GM23338 (cell line): ENCODE results near the gene AGPAT4. TPM values are rescaled to one million over a fixed set of nuclear protein-coding genes. Genes with fewer than 3 reads are reported as not detected.

Source experiments
- ATAC-seq: fragments of 200-7000 bp; cut with Tn5 transposase; 3 replicates; pipeline ENCODE4 v1.9.1; 2020
- DNase-seq: peaks from one replicate; pipeline ENCODE4 v3.0.0-alpha.2; 2015; ENCODE audit warnings: low spot score
- H2AFZ ChIP-seq: fragments of 200-600 bp; sonication (generic); 2 replicates; pipeline ENCODE4 v1.8.0; 2016; ENCODE audit warnings: antibody characterized with exemption, mild to moderate bottlenecking, moderate library complexity
- H3F3A ChIP-seq: fragments of 200-600 bp; sonication (generic); replicated peaks from 2 replicates; pipeline ENCODE4 v1.8.0; 2017; ENCODE audit warnings: antibody characterized with exemption, mixed run types, low read depth
- H3K27ac ChIP-seq: fragments of 200-600 bp; sonication (generic); 2 replicates; pipeline ENCODE4 v1.6.1; 2016; ENCODE audit warnings: low read depth
- H3K27me3 ChIP-seq: fragments of 200-600 bp; sonication (generic); 2 replicates; pipeline ENCODE4 v1.8.0; 2016; ENCODE audit warnings: mild to moderate bottlenecking, mixed run types, moderate library complexity; ENCODE audit not compliant: insufficient read depth
- H3K36me3 ChIP-seq: fragments of 200-600 bp; sonication (generic); 2 replicates; pipeline ENCODE4 v1.8.0; 2016; ENCODE audit warnings: mild to moderate bottlenecking; ENCODE audit not compliant: insufficient read depth
- H3K4me1 ChIP-seq: fragments of 200-600 bp; sonication (generic); 2 replicates; pipeline ENCODE4 v1.8.0; 2016; ENCODE audit warnings: mild to moderate bottlenecking, moderate library complexity; ENCODE audit not compliant: insufficient read depth
- H3K4me2 ChIP-seq: fragments of 200-600 bp; sonication (generic); 2 replicates; pipeline ENCODE4 v1.7.1; 2017; ENCODE audit warnings: mixed run types
- H3K4me3 ChIP-seq: fragments of 200-600 bp; sonication (generic); 2 replicates; pipeline ENCODE4 v1.6.1; 2016; ENCODE audit warnings: mixed run types
- H3K79me2 ChIP-seq: fragments of 200-600 bp; sonication (generic); replicated peaks from 2 replicates; pipeline ENCODE4 v1.8.0; 2017; ENCODE audit warnings: mild to moderate bottlenecking; ENCODE audit not compliant: insufficient read depth
- H3K9me2 ChIP-seq: fragments of 200-600 bp; sonication (generic); 2 replicates; pipeline ENCODE4 v1.8.0; 2017; ENCODE audit not compliant: insufficient read depth
- H4K20me1 ChIP-seq: fragments of 200-600 bp; sonication (generic); replicated peaks from 2 replicates; pipeline ENCODE4 v1.8.0; 2017; ENCODE audit warnings: mild to moderate bottlenecking; ENCODE audit not compliant: insufficient read depth
- H3K27ac Mint-ChIP-seq: 2 replicates; pipeline ENCODE4 v1.8.0; 2020; ENCODE audit warnings: inconsistent platforms, mild to moderate bottlenecking, moderate library complexity, mixed read lengths
- H3K27me3 Mint-ChIP-seq: 3 replicates; pipeline ENCODE4 v1.8.0; 2022; ENCODE audit warnings: low read depth, mild to moderate bottlenecking, moderate library complexity, mixed read lengths, inconsistent platforms; ENCODE audit not compliant: insufficient read depth, poor library complexity
- H3K36me3 Mint-ChIP-seq: 3 replicates; pipeline ENCODE4 v1.8.0; 2021; ENCODE audit warnings: low read depth, mild to moderate bottlenecking, inconsistent platforms, moderate library complexity, mixed read lengths
- H3K4me1 Mint-ChIP-seq: 3 replicates; pipeline ENCODE4 v1.8.0; 2020; ENCODE audit warnings: mild to moderate bottlenecking, inconsistent platforms, mixed read lengths
- H3K4me3 Mint-ChIP-seq: 3 replicates; pipeline ENCODE4 v1.8.0; 2021; ENCODE audit warnings: moderate library complexity, mild to moderate bottlenecking, inconsistent platforms, mixed read lengths
- H3K9me3 Mint-ChIP-seq: 3 replicates; pipeline ENCODE4 v1.8.0; 2020; ENCODE audit warnings: moderate library complexity, mild to moderate bottlenecking, inconsistent platforms, mixed read lengths
- CREB1 ChIP-seq: fragments of 250-450 bp; sonication (Bioruptor Pico); IDR thresholded peaks from 2 replicates; pipeline ENCODE4 v1.5.0; 2020; ENCODE audit warnings: low read depth, mild to moderate bottlenecking, moderate library complexity
- CTCF ChIP-seq, 2 experiments: fragments of 200-600 bp in 1 of 2; sonication (generic) in 1 of 2; conservative IDR thresholded peaks; 2 replicates each; pipeline versions ENCODE4 v1.5.1 to v1.6.1; 2016 to 2017; ENCODE audit warnings: antibody characterized with exemption in 2 of 2, low read depth in 2 of 2, mild to moderate bottlenecking in 2 of 2, moderate library complexity in 1 of 2
- EZH2 ChIP-seq: fragments of 200-600 bp; sonication (generic); IDR thresholded peaks from one replicate; pipeline ENCODE4 v1.8.0; 2017; ENCODE audit warnings: antibody characterized with exemption, mild to moderate bottlenecking, low read depth; ENCODE audit not compliant: unreplicated experiment
- EZH2phosphoT487 ChIP-seq: fragments of 200-600 bp; sonication (generic); IDR thresholded peaks from one replicate; pipeline ENCODE4 v1.8.1; 2018; ENCODE audit warnings: antibody characterized with exemption; ENCODE audit not compliant: unreplicated experiment
- JUNB ChIP-seq: IDR thresholded peaks from one replicate; pipeline ENCODE4 v1.6.1; 2016; ENCODE audit warnings: antibody characterized with exemption; ENCODE audit not compliant: unreplicated experiment
- ZNF114 ChIP-seq: fragments of 250-450 bp; sonication (Bioruptor Pico); IDR thresholded peaks from 2 replicates; pipeline ENCODE4 v1.5.0; 2020; ENCODE audit warnings: mild to moderate bottlenecking, moderate library complexity
- ZNF331 ChIP-seq: fragments of 250-450 bp; sonication (Bioruptor Pico); IDR thresholded peaks from 2 replicates; pipeline ENCODE4 v1.5.0; 2020; ENCODE audit warnings: low read depth, mild to moderate bottlenecking, moderate library complexity
- polyA plus RNA-seq: library from polyadenylated mRNA; unstranded; fragments of >200 nt; fragmentation: Nextera tagmentation; extraction: Ambion mirVana; gene quantifications from 2 replicates; pipeline ENCODE4 v1.2.1, GENCODE V29; 2016
- total RNA-seq: library from RNA; depleted of rRNA; stranded (reverse); fragments of >200 nt; shearing (Covaris generic); gene quantifications from 2 replicates; pipeline ENCODE4 v1.2.3, GENCODE V29; 2014
- TF ChIP-seq, protein P1 (sequence below): IDR thresholded peaks from one replicate; pipeline ENCODE4 v1.6.1; 2018; ENCODE audit warnings: antibody characterized with exemption; ENCODE audit not compliant: unreplicated experiment
- TF ChIP-seq, protein P2 (sequence below): IDR thresholded peaks from 2 replicates; pipeline ENCODE4 v1.6.1; 2016; ENCODE audit warnings: antibody characterized with exemption

Gene AGPAT4
- total and polyA plus RNA-seq, 2 experiments from 2014 or later, result 8.9 to 19.3 TPM

GRCh38 chr6:161303628-161304340 lies 29.9 kb upstream of the AGPAT4 start:
- Mint-ChIP-seq H3K9me3 (peaks cover 19% of the 10 kb centered on the region), H3K4me1 (peaks cover 13% of the 10 kb centered on the region), H3K36me3 (peaks cover 18% of the 10 kb centered on the region), H3K27me3 (peaks cover 15% of the 10 kb centered on the region), H3K4me3 (no peak overlapping the region), H3K27ac (no peak overlapping the region)
- Histone ChIP-seq H3K79me2 (no peaks in the 10 kb centered on the region), H3K9me2 (peaks cover 9% of the 10 kb centered on the region; the same call in 1 of the 2 replicates), H3K36me3 (no peaks in the 10 kb centered on the region), H3K27me3 (no peaks in the 10 kb centered on the region), H4K20me1 (no peaks in the 10 kb centered on the region), H2AFZ (no peak overlapping the region), H3K4me2 (no peak overlapping the region), H3F3A (no peaks in the 10 kb centered on the region), H3K4me3 (no peak overlapping the region), H3K27ac (no peak overlapping the region), H3K4me1 (peaks cover 11% of the 10 kb centered on the region)
- TF ChIP-seq CREB1 (CRISPR knock-in tag) (no peak), EZH2 (no peak), EZH2phosphoT487 (no peak), ZNF114 (CRISPR knock-in tag) (no peak), JUNB (no peak), CTCF (conservative IDR thresholded peaks at IDR 0.05; ENCODE audit: low read depth in 2 of 2) (no peak), ZNF331 (no peak)
- TF ChIP-seq, protein P1, sequence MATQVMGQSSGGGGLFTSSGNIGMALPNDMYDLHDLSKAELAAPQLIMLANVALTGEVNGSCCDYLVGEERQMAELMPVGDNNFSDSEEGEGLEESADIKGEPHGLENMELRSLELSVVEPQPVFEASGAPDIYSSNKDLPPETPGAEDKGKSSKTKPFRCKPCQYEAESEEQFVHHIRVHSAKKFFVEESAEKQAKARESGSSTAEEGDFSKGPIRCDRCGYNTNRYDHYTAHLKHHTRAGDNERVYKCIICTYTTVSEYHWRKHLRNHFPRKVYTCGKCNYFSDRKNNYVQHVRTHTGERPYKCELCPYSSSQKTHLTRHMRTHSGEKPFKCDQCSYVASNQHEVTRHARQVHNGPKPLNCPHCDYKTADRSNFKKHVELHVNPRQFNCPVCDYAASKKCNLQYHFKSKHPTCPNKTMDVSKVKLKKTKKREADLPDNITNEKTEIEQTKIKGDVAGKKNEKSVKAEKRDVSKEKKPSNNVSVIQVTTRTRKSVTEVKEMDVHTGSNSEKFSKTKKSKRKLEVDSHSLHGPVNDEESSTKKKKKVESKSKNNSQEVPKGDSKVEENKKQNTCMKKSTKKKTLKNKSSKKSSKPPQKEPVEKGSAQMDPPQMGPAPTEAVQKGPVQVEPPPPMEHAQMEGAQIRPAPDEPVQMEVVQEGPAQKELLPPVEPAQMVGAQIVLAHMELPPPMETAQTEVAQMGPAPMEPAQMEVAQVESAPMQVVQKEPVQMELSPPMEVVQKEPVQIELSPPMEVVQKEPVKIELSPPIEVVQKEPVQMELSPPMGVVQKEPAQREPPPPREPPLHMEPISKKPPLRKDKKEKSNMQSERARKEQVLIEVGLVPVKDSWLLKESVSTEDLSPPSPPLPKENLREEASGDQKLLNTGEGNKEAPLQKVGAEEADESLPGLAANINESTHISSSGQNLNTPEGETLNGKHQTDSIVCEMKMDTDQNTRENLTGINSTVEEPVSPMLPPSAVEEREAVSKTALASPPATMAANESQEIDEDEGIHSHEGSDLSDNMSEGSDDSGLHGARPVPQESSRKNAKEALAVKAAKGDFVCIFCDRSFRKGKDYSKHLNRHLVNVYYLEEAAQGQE, result no peak
- TF ChIP-seq, protein P2, sequence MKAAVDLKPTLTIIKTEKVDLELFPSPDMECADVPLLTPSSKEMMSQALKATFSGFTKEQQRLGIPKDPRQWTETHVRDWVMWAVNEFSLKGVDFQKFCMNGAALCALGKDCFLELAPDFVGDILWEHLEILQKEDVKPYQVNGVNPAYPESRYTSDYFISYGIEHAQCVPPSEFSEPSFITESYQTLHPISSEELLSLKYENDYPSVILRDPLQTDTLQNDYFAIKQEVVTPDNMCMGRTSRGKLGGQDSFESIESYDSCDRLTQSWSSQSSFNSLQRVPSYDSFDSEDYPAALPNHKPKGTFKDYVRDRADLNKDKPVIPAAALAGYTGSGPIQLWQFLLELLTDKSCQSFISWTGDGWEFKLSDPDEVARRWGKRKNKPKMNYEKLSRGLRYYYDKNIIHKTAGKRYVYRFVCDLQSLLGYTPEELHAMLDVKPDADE, result no peak
- ATAC-seq (no peak), DNase-seq (no peak)
